SK-N-SH (cell line): ENCODE data around the gene MEF2B. TPM values are rescaled to one million over a fixed set of nuclear protein-coding genes. Genes with fewer than 3 reads are reported as not detected.

ENCODE experiments used
- CTCF ChIA-PET: fragments of 300-600, 350-600 bp; formaldehyde crosslinking; extraction: SDS; loops from one replicate; lab custom pipeline; 2021; lab: Yijun Ruan, JAX
- POLR2A ChIA-PET: fragments of 350-600 bp; sonication (Branson Sonifier 250); formaldehyde crosslinking; extraction: SDS; loops from one replicate; lab custom pipeline; 2020; ENCODE audit warnings: antibody characterized with exemption, inconsistent platforms; lab: Yijun Ruan, JAX
- DNase-seq: peaks from one replicate; pipeline ENCODE4 v3.0.0; 2012
- H2AFZ ChIP-seq: fragments of 200-600 bp; sonication (generic); 2 replicates; pipeline ENCODE4 v1.8.1; 2016; ENCODE audit warnings: antibody characterized with exemption, mild to moderate bottlenecking, low read depth
- H3F3A ChIP-seq: fragments of 200-600 bp; sonication (generic); replicated peaks from 2 replicates; pipeline ENCODE3; 2016; ENCODE audit warnings: antibody characterized with exemption, mild to moderate bottlenecking; ENCODE audit not compliant: insufficient read depth
- H3K27ac ChIP-seq, 2 experiments: fragments of 200-500 bp in 1 of 2; fragments of 200-600 bp in 1 of 2; sonication (Bioruptor generic) in 1 of 2; sonication (generic), shearing (Covaris generic) in 1 of 2; 2 replicates each; pipeline versions ENCODE4 v1.5.1 to v1.6.1; 2014 to 2016; ENCODE audit warnings: low read depth in 2 of 2, inconsistent platforms in 1 of 2, low read length in 1 of 2, mild to moderate bottlenecking in 1 of 2, mixed read lengths in 1 of 2
- H3K27me3 ChIP-seq: fragments of 200-600 bp; sonication (generic), shearing (Covaris generic); 2 replicates; pipeline ENCODE4 v1.6.1; 2016; ENCODE audit warnings: mixed run types; ENCODE audit not compliant: insufficient read depth
- H3K36me3 ChIP-seq, 2 experiments: fragments of 200-500 bp in 1 of 2; fragments of 200-600 bp in 1 of 2; sonication (Bioruptor generic) in 1 of 2; sonication (generic) in 1 of 2; replicated peaks in 1 of 2; 2 replicates each; pipeline versions ENCODE3 to v1.5.1; 2014 to 2016; ENCODE audit warnings: low read length in 1 of 2, mild to moderate bottlenecking in 1 of 2; ENCODE audit not compliant: insufficient read depth in 2 of 2, control insufficient read depth in 1 of 2
- H3K4me1 ChIP-seq, 2 experiments: fragments of 200-500 bp in 1 of 2; fragments of 200-600 bp in 1 of 2; sonication (Bioruptor generic) in 1 of 2; sonication (generic), shearing (Covaris generic) in 1 of 2; 2 replicates each; pipeline versions ENCODE4 v1.5.1 to v1.6.1; 2014 to 2016; ENCODE audit warnings: low read depth in 1 of 2, low read length in 1 of 2, mixed run types in 1 of 2; ENCODE audit not compliant: insufficient read depth in 2 of 2, control insufficient read depth in 1 of 2
- H3K4me2 ChIP-seq: fragments of 200-600 bp; sonication (generic), shearing (Covaris generic); 2 replicates; pipeline ENCODE4 v1.6.1; 2017; ENCODE audit warnings: mixed run types
- H3K4me3 ChIP-seq, 2 experiments: fragments of 200-500 bp in 1 of 2; fragments of 200-600 bp in 1 of 2; sonication (Bioruptor generic) in 1 of 2; sonication (generic), shearing (Covaris generic) in 1 of 2; 2 replicates each; pipeline versions ENCODE4 v1.5.1 to v1.8.1; 2014 to 2016; ENCODE audit warnings: low read depth in 2 of 2, inconsistent platforms in 1 of 2, low read length in 1 of 2, mild to moderate bottlenecking in 1 of 2, mixed read lengths in 1 of 2, moderate library complexity in 1 of 2
- H3K79me2 ChIP-seq: fragments of 200-600 bp; sonication (generic); 2 replicates; pipeline ENCODE4 v1.8.1; 2017; ENCODE audit warnings: mild to moderate bottlenecking; ENCODE audit not compliant: insufficient read depth
- H3K9ac ChIP-seq: fragments of 200-600 bp; sonication (generic); 2 replicates; pipeline ENCODE4 v1.6.1; 2017; ENCODE audit warnings: mixed run types
- H3K9me2 ChIP-seq: fragments of 200-600 bp; sonication (generic); 2 replicates; pipeline ENCODE4 v1.6.1; 2017; ENCODE audit warnings: mixed run types
- H3K9me3 ChIP-seq: fragments of 200-600 bp; sonication (generic); 2 replicates; pipeline ENCODE4 v1.6.1; 2017; ENCODE audit warnings: mixed run types, mild to moderate bottlenecking, moderate library complexity
- H4K20me1 ChIP-seq: fragments of 200-600 bp; sonication (generic); 2 replicates; pipeline ENCODE4 v1.6.1; 2017; ENCODE audit warnings: mild to moderate bottlenecking, mixed run types; ENCODE audit not compliant: insufficient read depth
- CHD2 ChIP-seq: fragments of 150-350 bp; IDR thresholded peaks from 2 replicates; pipeline ENCODE4 v1.6.1; 2018; ENCODE audit warnings: low read length; ENCODE audit not compliant: partially characterized antibody
- ELF1 ChIP-seq: IDR thresholded peaks from 2 replicates; pipeline ENCODE4 v1.4.0; 2012
- FOSL2 ChIP-seq: IDR thresholded peaks from 2 replicates; pipeline ENCODE4 v1.4.0; 2012; ENCODE audit warnings: low read depth, mild to moderate bottlenecking, moderate library complexity, borderline replicate concordance
- GABPA ChIP-seq: IDR thresholded peaks from 2 replicates; pipeline ENCODE4 v1.4.0; 2012; ENCODE audit warnings: low read depth, mild to moderate bottlenecking
- MEF2A ChIP-seq: IDR thresholded peaks from 2 replicates; pipeline ENCODE4 v1.4.0; 2012; ENCODE audit warnings: low read depth, borderline replicate concordance
- MXI1 ChIP-seq: IDR thresholded peaks from 2 replicates; pipeline ENCODE4 v1.6.1; 2012; ENCODE audit warnings: mild to moderate bottlenecking, low read depth, low read length, improper control_type of control experiment
- NFIC ChIP-seq: IDR thresholded peaks from 2 replicates; pipeline ENCODE4 v1.4.0; 2012; ENCODE audit warnings: borderline replicate concordance
- SMC3 ChIP-seq: IDR thresholded peaks from 2 replicates; pipeline ENCODE4 v1.6.1; 2012; ENCODE audit warnings: low read depth, low read length, improper control_type of control experiment
- TCF12 ChIP-seq: IDR thresholded peaks from 2 replicates; pipeline ENCODE4 v1.4.0; 2012
- WGBS: methylation state at CpG from one replicate; pipeline ENCODE4 v1.1.6; 2017; ENCODE audit warnings: low lambda C conversion rate; 5-methylcytosine and 5-hydroxymethylcytosine counted together
- polyA plus RNA-seq, 3 experiments: library from polyadenylated mRNA; depleted of rRNA; stranded (reverse); fragments of >200 nt; gene quantifications; 2 replicates each; pipeline ENCODE4 v1.2.3, GENCODE V29; 2012
- TF ChIP-seq, protein P1 (sequence below): fragments of 150-350 bp; IDR thresholded peaks from 2 replicates; pipeline ENCODE4 v1.6.1; 2016; ENCODE audit warnings: mild to moderate bottlenecking, low read depth, low read length
- TF ChIP-seq, protein P2 (sequence below): IDR thresholded peaks from 2 replicates; pipeline ENCODE4 v1.4.0; 2012; ENCODE audit warnings: low read depth, borderline replicate concordance
- TF ChIP-seq, protein P3 (sequence below): fragments of 200-600 bp; sonication (generic); IDR thresholded peaks from 2 replicates; pipeline ENCODE4 v1.6.1; 2017; ENCODE audit warnings: antibody characterized with exemption, mild to moderate bottlenecking, moderate library complexity

The MEF2B gene
- polyA plus RNA-seq, 1 of the 3 experiments (the other 2 are of a cell fraction), result 1.0 TPM

GRCh38 chr19:19160461-19161035, 9.5 kb downstream of the MEF2B start:
- CTCF ChIA-PET, result interaction anchor here (1.0 to 4.2 kb wide), 3 partner anchors 14 to 25 kb away, joined by 3 to 25 read pairs (median 9); no protein-coding TSS in a partner anchor
- 93% methylated on average over 6 of the region's 26 CpGs for WGBS
- no peak overlapping the region for H3K4me3 ChIP-seq
- H3K9me2 ChIP-seq, result no peaks in the 10 kb centered on the region
- H3F3A ChIP-seq, result no peaks in the 10 kb centered on the region
- H3K79me2 ChIP-seq, result no peaks in the 10 kb centered on the region
- no peaks in the 10 kb centered on the region for H3K9me3 ChIP-seq
- H3K4me2 ChIP-seq, result no peak overlapping the region
- H3K9ac ChIP-seq, result no peak overlapping the region
- H4K20me1 ChIP-seq, result no peaks in the 10 kb centered on the region
- H3K27me3 ChIP-seq, result no peaks in the 10 kb centered on the region
- H2AFZ ChIP-seq, result no peak overlapping the region
- POLR2A ChIA-PET, result no interaction called here
- TF ChIP-seq, protein P1, sequence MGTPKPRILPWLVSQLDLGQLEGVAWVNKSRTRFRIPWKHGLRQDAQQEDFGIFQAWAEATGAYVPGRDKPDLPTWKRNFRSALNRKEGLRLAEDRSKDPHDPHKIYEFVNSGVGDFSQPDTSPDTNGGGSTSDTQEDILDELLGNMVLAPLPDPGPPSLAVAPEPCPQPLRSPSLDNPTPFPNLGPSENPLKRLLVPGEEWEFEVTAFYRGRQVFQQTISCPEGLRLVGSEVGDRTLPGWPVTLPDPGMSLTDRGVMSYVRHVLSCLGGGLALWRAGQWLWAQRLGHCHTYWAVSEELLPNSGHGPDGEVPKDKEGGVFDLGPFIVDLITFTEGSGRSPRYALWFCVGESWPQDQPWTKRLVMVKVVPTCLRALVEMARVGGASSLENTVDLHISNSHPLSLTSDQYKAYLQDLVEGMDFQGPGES, result no peak
- TF ChIP-seq GABPA, result no peak
- TF ChIP-seq SMC3, result no peak
- TF ChIP-seq MEF2A, result no peak
- TF ChIP-seq, protein P2, sequence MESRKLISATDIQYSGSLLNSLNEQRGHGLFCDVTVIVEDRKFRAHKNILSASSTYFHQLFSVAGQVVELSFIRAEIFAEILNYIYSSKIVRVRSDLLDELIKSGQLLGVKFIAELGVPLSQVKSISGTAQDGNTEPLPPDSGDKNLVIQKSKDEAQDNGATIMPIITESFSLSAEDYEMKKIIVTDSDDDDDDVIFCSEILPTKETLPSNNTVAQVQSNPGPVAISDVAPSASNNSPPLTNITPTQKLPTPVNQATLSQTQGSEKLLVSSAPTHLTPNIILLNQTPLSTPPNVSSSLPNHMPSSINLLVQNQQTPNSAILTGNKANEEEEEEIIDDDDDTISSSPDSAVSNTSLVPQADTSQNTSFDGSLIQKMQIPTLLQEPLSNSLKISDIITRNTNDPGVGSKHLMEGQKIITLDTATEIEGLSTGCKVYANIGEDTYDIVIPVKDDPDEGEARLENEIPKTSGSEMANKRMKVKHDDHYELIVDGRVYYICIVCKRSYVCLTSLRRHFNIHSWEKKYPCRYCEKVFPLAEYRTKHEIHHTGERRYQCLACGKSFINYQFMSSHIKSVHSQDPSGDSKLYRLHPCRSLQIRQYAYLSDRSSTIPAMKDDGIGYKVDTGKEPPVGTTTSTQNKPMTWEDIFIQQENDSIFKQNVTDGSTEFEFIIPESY, result no peak
- no peak for TF ChIP-seq NFIC
- TF ChIP-seq, protein P3, sequence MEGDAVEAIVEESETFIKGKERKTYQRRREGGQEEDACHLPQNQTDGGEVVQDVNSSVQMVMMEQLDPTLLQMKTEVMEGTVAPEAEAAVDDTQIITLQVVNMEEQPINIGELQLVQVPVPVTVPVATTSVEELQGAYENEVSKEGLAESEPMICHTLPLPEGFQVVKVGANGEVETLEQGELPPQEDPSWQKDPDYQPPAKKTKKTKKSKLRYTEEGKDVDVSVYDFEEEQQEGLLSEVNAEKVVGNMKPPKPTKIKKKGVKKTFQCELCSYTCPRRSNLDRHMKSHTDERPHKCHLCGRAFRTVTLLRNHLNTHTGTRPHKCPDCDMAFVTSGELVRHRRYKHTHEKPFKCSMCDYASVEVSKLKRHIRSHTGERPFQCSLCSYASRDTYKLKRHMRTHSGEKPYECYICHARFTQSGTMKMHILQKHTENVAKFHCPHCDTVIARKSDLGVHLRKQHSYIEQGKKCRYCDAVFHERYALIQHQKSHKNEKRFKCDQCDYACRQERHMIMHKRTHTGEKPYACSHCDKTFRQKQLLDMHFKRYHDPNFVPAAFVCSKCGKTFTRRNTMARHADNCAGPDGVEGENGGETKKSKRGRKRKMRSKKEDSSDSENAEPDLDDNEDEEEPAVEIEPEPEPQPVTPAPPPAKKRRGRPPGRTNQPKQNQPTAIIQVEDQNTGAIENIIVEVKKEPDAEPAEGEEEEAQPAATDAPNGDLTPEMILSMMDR, result no peak
- no peak overlapping the region for H3K27ac ChIP-seq
- H3K36me3 ChIP-seq, result peaks cover 0 to 8% of the 10 kb centered on the region in 2 experiments
- no peaks in the 10 kb centered on the region for H3K4me1 ChIP-seq
- DNase-seq, result no peak

DNA sequence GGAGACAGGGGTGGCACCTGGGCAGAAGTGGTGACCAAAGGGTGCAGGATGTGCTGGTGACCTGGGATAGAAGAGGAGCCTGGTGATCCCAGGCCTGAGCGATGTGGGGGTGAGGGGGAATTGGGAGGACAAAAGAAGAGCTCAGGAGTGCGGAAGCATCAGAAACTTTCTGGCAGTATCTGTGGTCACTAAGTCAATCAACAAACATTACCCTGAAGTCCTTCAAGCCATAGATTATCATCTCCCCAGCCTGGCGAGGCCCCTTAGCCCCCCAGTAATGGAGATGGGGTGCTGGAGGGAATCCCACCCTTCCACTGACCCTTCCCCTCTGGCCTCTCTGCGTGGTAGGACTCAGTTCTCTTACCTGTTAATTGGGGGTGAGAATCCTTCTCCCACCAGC, 10.5 kb downstream of the MEF2B start:
- Histone ChIP-seq H3K27me3 (no peaks in the 10 kb centered on the region), H3K27ac (no peak overlapping the region), H2AFZ (no peak overlapping the region), H3K9me2 (no peaks in the 10 kb centered on the region), H3K79me2 (no peaks in the 10 kb centered on the region)
- WGBS, result 87% methylated on average over 3 of the region's 4 CpGs
- no peak for TF ChIP-seq CHD2
- TF ChIP-seq MXI1, result no peak
- no peak for TF ChIP-seq FOSL2
- no peak for TF ChIP-seq TCF12
- no peak for TF ChIP-seq ELF1
- TF ChIP-seq, protein P1, result no peak
- TF ChIP-seq, all 33 proteins: peak for 0
- Histone ChIP-seq H3K4me1 (no peaks in the 10 kb centered on the region), H3K9me3 (no peaks in the 10 kb centered on the region), H3K36me3 (peaks cover 0 to 9% of the 10 kb centered on the region in 2 experiments), H3K4me3 (no peak overlapping the region), H3F3A (no peaks in the 10 kb centered on the region), H3K9ac (no peak overlapping the region), H4K20me1 (no peaks in the 10 kb centered on the region), H3K4me2 (no peak overlapping the region)
- CTCF ChIA-PET, result interaction anchor here (0.7 to 6.5 kb wide), 4 partner anchors 13 to 183 kb away, joined by 3 to 79 read pairs (median 6); no protein-coding TSS in a partner anchor
- DNase-seq, result no peak
- POLR2A ChIA-PET, result no interaction called here
